Measurements from ENCODE around the gene BBS2. TPM values are rescaled to one million over a fixed set of nuclear protein-coding genes. Genes with fewer than 3 reads are reported as not detected.

BBS2 gene
- total and polyA plus RNA-seq, 12 donors, result 115 to 357 (median 174) TPM

- Histone ChIP-seq H3K9me3 (replicated peaks in 1 of 3) (no peaks in the 10 kb centered on the region), H3K27me3 (no peaks in the 10 kb centered on the region), H3K27ac (peak overlapping the region; percentile 76 to 93 (median 88)), H3K36me3 (replicated peaks in 1 of 2) (peaks cover 0 to 34% of the 10 kb centered on the region in 2 donors), H3K4me3 (peak overlapping the region; percentile 62 to 98 (median 89)), H3K4me1 (replicated peaks in 1 of 2) (peaks cover 15 to 40% of the 10 kb centered on the region in 2 donors)
- DNase-seq, result peak; percentile 55 to 86 (median 81)
- WGBS, 4 donors, result 5 to 17% (median 6%) methylated on average over 22 to 31 of the region's 31 CpGs
- TF ChIP-seq CTCF (IDR thresholded peaks at IDR 0.05) (no peak), POLR2A (IDR thresholded peaks at IDR 0.05) (peak in 1 of 2 donors; percentile 66)
- intact Hi-C loops (cut with DNase I), result no loop called here
These were observed 67.8 kb downstream of the BBS2 start for GRCh38 chr16:56451753-56452689.

GRCh38 chr16:56450986-56451752 lies 68.7 kb downstream of the BBS2 start, which contains the start of the genes NUDT21 and OGFOD1:
Gene NUDT21, minus strand, starts transcription at chr16:56451332. Its CDS starts 130 bp downstream, at chr16:56451202.
Gene OGFOD1, plus strand, starts transcription at chr16:56451554. Its CDS starts 59 bp downstream, at chr16:56451613.
- Histone ChIP-seq H3K36me3 (replicated peaks in 1 of 2) (peaks cover 0 to 25% of the 10 kb centered on the region in 2 donors), H3K9me3 (replicated peaks in 1 of 3) (no peaks in the 10 kb centered on the region), H3K27ac (peak within 1 kb of the TSS; percentile 76 to 93 (median 88)), H3K27me3 (no peaks in the 10 kb centered on the region), H3K4me1 (replicated peaks in 1 of 2) (peaks cover 15 to 40% of the 10 kb centered on the region in 2 donors), H3K4me3 (peak within 1 kb of the TSS; percentile 62 to 98 (median 89))
- peak; percentile 93 to 98 (median 98) for DNase-seq
- intact Hi-C loops (cut with DNase I), result no loop called here
- TF ChIP-seq POLR2A (IDR thresholded peaks at IDR 0.05) (peak; percentile 48 to 87), CTCF (IDR thresholded peaks at IDR 0.05) (peak in 4 of 6 experiments; percentile 8 to 26 (median 11))
- 0% methylated on average over 27 to 56 of the region's 56 CpGs for WGBS, 4 donors

GRCh38 chr16:56450275-56450985 lies 69.4 kb downstream of the BBS2 start:
- no peak for DNase-seq
- H3K9me3 ChIP-seq (replicated peaks in 1 of 3), result no peaks in the 10 kb centered on the region
- TF ChIP-seq CTCF (IDR thresholded peaks at IDR 0.05) (no peak), POLR2A (IDR thresholded peaks at IDR 0.05) (no peak)
- peaks cover 0 to 18% of the 10 kb centered on the region in 2 donors for H3K36me3 ChIP-seq (replicated peaks in 1 of 2)
- intact Hi-C loops (cut with DNase I), result no loop called here
- H3K27me3 ChIP-seq, result no peaks in the 10 kb centered on the region
- H3K27ac ChIP-seq, result peak overlapping the region; percentile 23 to 93 (median 88)
- peaks cover 15 to 40% of the 10 kb centered on the region in 2 donors for H3K4me1 ChIP-seq (replicated peaks in 1 of 2)
- peak overlapping the region; percentile 20 to 98 (median 89) for H3K4me3 ChIP-seq
- WGBS, 4 donors, result 5 to 6% (median 6%) methylated on average over 18 of the region's 18 CpGs
